ENCODE data around the gene SHTN1.

The SHTN1 gene

DNA sequence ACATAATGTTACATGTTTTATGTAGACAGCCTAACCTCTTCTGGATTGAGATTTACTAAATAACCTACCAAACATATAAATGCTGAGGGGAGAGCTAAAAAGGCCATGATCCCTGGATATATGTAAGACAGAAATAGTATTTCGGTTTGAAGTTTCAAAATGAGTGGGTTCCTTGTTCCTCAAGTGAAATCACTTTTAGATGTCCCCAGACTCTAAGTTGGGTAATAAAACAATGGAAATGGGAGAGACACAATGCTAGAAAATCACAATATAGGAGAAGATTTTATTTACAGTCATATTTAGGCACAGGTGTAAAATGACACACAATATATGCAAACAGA lies 56.5 kb downstream of the SHTN1 start:
- H3K4me3 ChIP-seq (ENCODE audit: low read length, poor library complexity, severe bottlenecking) = no peak overlapping the region
- TF ChIP-seq CTCF (conservative IDR thresholded peaks at IDR 0.05; ENCODE audit: low read length) (no peak), EZH2phosphoT487 (IDR thresholded peaks at IDR 0.05; ENCODE audit: borderline replicate concordance) (no peak)
- no peaks in the 10 kb centered on the region for H3K9me3 ChIP-seq (ENCODE audit: insufficient read depth, low read depth, low read length)
- no peak overlapping the region for H3K9ac ChIP-seq (ENCODE audit: low read depth, low read length, poor library complexity, severe bottlenecking)
- H4K20me1 ChIP-seq (ENCODE audit: insufficient read depth, low read length, poor library complexity, severe bottlenecking) = no peaks in the 10 kb centered on the region
- no peaks in the 10 kb centered on the region for H3K4me1 ChIP-seq (ENCODE audit: insufficient read depth, low read length, poor library complexity, severe bottlenecking)
- no peak overlapping the region for H2AFZ ChIP-seq (ENCODE audit: low read length)
- H3K79me2 ChIP-seq (ENCODE audit: insufficient read depth, low read length) = no peaks in the 10 kb centered on the region
- no peaks in the 10 kb centered on the region for H3K36me3 ChIP-seq (ENCODE audit: insufficient read depth, low read length)
- H3K9me2 ChIP-seq (replicated peaks; ENCODE audit: low read depth, low read length) = no peaks in the 10 kb centered on the region
- no peak overlapping the region for H3K4me2 ChIP-seq (ENCODE audit: low read depth, low read length, poor library complexity, severe bottlenecking)
- no peaks in the 10 kb centered on the region for H3F3A ChIP-seq (ENCODE audit: low read depth)
- no peaks in the 10 kb centered on the region for H3K27me3 ChIP-seq (ENCODE audit: insufficient read depth, low read length, poor library complexity, severe bottlenecking)

DNA sequence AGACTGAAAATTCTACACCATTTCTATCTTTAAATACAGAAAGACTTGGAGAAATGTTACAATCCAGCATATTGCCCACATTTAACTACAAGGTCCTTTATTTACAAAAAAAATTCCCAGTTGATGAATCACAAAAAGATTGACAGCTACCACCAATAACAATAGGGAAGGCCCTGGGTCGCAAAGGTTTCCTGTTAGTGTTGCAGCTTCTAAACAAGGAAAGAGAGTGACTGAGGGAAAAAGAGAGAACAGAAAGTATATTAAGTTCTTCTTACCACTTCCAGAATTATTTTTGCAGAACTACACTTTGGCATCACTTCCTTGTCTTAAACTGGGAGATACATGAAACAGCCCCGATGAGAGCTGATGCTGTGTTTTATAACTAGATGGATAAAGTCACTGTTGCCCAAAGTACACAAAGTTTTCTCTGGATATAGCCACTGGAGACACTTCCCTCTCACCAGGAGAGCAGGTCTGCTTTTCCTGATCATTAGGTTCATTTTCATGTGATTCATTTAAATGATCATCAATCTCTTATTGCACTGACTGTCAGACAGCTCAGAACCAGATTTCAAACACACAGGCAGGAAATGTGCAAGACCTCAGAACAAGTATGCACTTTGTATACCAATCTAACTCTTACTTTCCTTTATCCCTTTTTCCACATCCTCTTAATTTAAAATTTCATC lies 57.0 kb downstream of the SHTN1 start:
- Histone ChIP-seq H3K9me3 (ENCODE audit: insufficient read depth, low read depth, low read length) (no peaks in the 10 kb centered on the region), H3K4me1 (ENCODE audit: insufficient read depth, low read length, poor library complexity, severe bottlenecking) (no peaks in the 10 kb centered on the region), H3K4me3 (ENCODE audit: low read length, poor library complexity, severe bottlenecking) (no peak overlapping the region), H3K9me2 (replicated peaks; ENCODE audit: low read depth, low read length) (no peaks in the 10 kb centered on the region), H3K4me2 (ENCODE audit: low read depth, low read length, poor library complexity, severe bottlenecking) (no peak overlapping the region), H3K79me2 (ENCODE audit: insufficient read depth, low read length) (no peaks in the 10 kb centered on the region), H3K36me3 (ENCODE audit: insufficient read depth, low read length) (no peaks in the 10 kb centered on the region), H3K9ac (ENCODE audit: low read depth, low read length, poor library complexity, severe bottlenecking) (no peak overlapping the region), H4K20me1 (ENCODE audit: insufficient read depth, low read length, poor library complexity, severe bottlenecking) (no peaks in the 10 kb centered on the region), H3K27me3 (ENCODE audit: insufficient read depth, low read length, poor library complexity, severe bottlenecking) (no peaks in the 10 kb centered on the region), H3F3A (ENCODE audit: low read depth) (no peaks in the 10 kb centered on the region), H2AFZ (ENCODE audit: low read length) (no peak overlapping the region)
- TF ChIP-seq CTCF (conservative IDR thresholded peaks at IDR 0.05; ENCODE audit: low read length) (no peak), EZH2phosphoT487 (IDR thresholded peaks at IDR 0.05; ENCODE audit: borderline replicate concordance) (no peak)

DNA sequence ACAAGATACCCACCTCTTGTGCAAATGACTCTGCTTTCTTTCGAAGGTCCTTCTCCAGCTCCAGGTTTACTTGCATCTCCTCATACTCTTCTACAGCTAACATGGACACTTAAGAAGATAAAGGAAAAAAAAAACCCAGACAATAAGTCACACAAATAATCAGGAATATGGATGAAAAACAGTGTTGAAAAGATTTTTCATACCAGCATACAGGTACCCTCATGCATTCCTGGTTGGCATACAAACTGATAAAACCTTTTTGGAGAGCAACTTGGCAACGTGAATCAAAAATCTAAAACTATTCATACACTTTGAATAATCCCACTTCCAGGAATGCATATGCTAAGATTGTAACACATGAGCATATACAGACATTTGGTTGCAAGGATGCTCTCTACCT lies 60.1 kb downstream of the SHTN1 start:
- H3K9me2 ChIP-seq (replicated peaks; ENCODE audit: low read depth, low read length) = no peaks in the 10 kb centered on the region
- no peak for TF ChIP-seq EZH2phosphoT487 (IDR thresholded peaks at IDR 0.05; ENCODE audit: borderline replicate concordance)
- TF ChIP-seq CTCF (conservative IDR thresholded peaks at IDR 0.05; ENCODE audit: low read length) = no peak
- no peak overlapping the region for H3K9ac ChIP-seq (ENCODE audit: low read depth, low read length, poor library complexity, severe bottlenecking)
- H2AFZ ChIP-seq (ENCODE audit: low read length) = no peak overlapping the region
- no peak overlapping the region for H3K4me2 ChIP-seq (ENCODE audit: low read depth, low read length, poor library complexity, severe bottlenecking)
- H3K4me3 ChIP-seq (ENCODE audit: low read length, poor library complexity, severe bottlenecking) = no peak overlapping the region
- H3K27me3 ChIP-seq (ENCODE audit: insufficient read depth, low read length, poor library complexity, severe bottlenecking) = no peaks in the 10 kb centered on the region
- H3K9me3 ChIP-seq (ENCODE audit: insufficient read depth, low read depth, low read length) = no peaks in the 10 kb centered on the region
- no peaks in the 10 kb centered on the region for H3F3A ChIP-seq (ENCODE audit: low read depth)
- no peaks in the 10 kb centered on the region for H3K36me3 ChIP-seq (ENCODE audit: insufficient read depth, low read length)
- no peaks in the 10 kb centered on the region for H3K4me1 ChIP-seq (ENCODE audit: insufficient read depth, low read length, poor library complexity, severe bottlenecking)
- H3K79me2 ChIP-seq (ENCODE audit: insufficient read depth, low read length) = no peaks in the 10 kb centered on the region
- no peaks in the 10 kb centered on the region for H4K20me1 ChIP-seq (ENCODE audit: insufficient read depth, low read length, poor library complexity, severe bottlenecking)
